Esophagus muscularis mucosa (tissue), 4 donors: ENCODE measurements around the gene OOSP1.

Experiments
- CTCF ChIP-seq, 3 experiments: fragments of 200-600 bp in 2 of 3; fragments of 450-650 bp in 1 of 3; sonication (generic) in 2 of 3; IDR thresholded peaks; one replicate each; pipeline ENCODE4 v1.5.1; 2017 to 2019; ENCODE audit warnings: antibody characterized with exemption in 3 of 3, mild to moderate bottlenecking in 2 of 3, moderate library complexity in 1 of 3
- EP300 ChIP-seq: sonication (generic); formaldehyde crosslinking; IDR thresholded peaks from one replicate; pipeline ENCODE4 v1.6.1; 2017; ENCODE audit warnings: antibody characterized with exemption
- POLR2A ChIP-seq: fragments of 450-650 bp; IDR thresholded peaks from one replicate; pipeline ENCODE4 v1.6.1; 2017; ENCODE audit warnings: antibody characterized with exemption, moderate library complexity, mild to moderate bottlenecking, low read depth

GRCh38 chr11:59992425-59992824 is 54.2 kb downstream of the OOSP1 start:
- TF ChIP-seq CTCF (IDR thresholded peaks at IDR 0.05) (no peak), EP300 (no peak), POLR2A (no peak)
